Measurements from ENCODE around the gene SIK2.

- TF ChIP-seq CTCF (IDR thresholded peaks at IDR 0.05; ENCODE audit: borderline replicate concordance, extremely low read depth, low read length, poor library complexity, severe bottlenecking) (no peak), EZH2 (IDR thresholded peaks at IDR 0.05; ENCODE audit: borderline replicate concordance, low read depth, low read length, severe bottlenecking) (no peak)
These were observed 160.9 kb downstream of the SIK2 start for GRCh38 chr11:111762981-111763643.

Measured in DND-41 (cell line).